CD4-positive, alpha-beta T cell treated with Interleukin-12 subunit alpha and Interleukin-12 subunit beta, for 1 hour (primary cell): Measurements from ENCODE around the gene COPZ2.

ENCODE experiments used
- DNase-seq: peaks from one replicate; pipeline ENCODE4 v3.0.0-alpha.2; 2020

The COPZ2 gene

GRCh38 chr17:47982645-47983390, 54.8 kb downstream of the COPZ2 start:
- DNase-seq, result no peak

GRCh38 chr17:47982091-47982617, 55.4 kb downstream of the COPZ2 start:
- DNase-seq, result no peak

GRCh38 chr17:47981462-47981861, 56.1 kb downstream of the COPZ2 start:
- peak; percentile 16 for DNase-seq

- DNase-seq, result no peak
Observed at GRCh38 chr17:47980541-47980940, 57.1 kb downstream of the COPZ2 start.

GRCh38 chr17:47978324-47978723, 59.3 kb downstream of the COPZ2 start:
- peak; percentile 62 for DNase-seq
